IPS DF 4.7 (cell line): ENCODE measurements around the gene TXNRD1.
"Not testable (repeated sequence)": the region's sequence is repeated elsewhere in the genome, so short reads cannot be mapped to it uniquely, and the experiment has no call there.

Source experiments
- DNase-seq: peaks from one replicate; pipeline ENCODE4 v3.0.0-alpha.2; 2013; ENCODE audit warnings: low spot score; ENCODE audit errors: extremely low read depth

TXNRD1 gene

GRCh38 chr12:104369708-104370107, 154.1 kb downstream of the TXNRD1 start:
- DNase-seq, result no peak

- peak; percentile 87 for DNase-seq
Measured at GRCh38 chr12:104371043-104371870, 155.7 kb downstream of the TXNRD1 start.

- DNase-seq, result no peak
Measured at GRCh38 chr12:104372061-104372720, 156.6 kb downstream of the TXNRD1 start.

GRCh38 chr12:104372721-104373335, 157.2 kb downstream of the TXNRD1 start:
- no peak for DNase-seq

- no peak for DNase-seq
Measured at GRCh38 chr12:104374071-104374470, 158.5 kb downstream of the TXNRD1 start.

GRCh38 chr12:104374806-104375205, 159.2 kb downstream of the TXNRD1 start:
- no peak for DNase-seq

- no peak for DNase-seq
Measured at GRCh38 chr12:104375775-104376174, 160.2 kb downstream of the TXNRD1 start.

- no peak for DNase-seq
Measured at GRCh38 chr12:104376650-104377513, 161.3 kb downstream of the TXNRD1 start.

- no peak for DNase-seq
Measured at GRCh38 chr12:104377514-104377812, 161.9 kb downstream of the TXNRD1 start.

GRCh38 chr12:104378427-104378826, 162.8 kb downstream of the TXNRD1 start:
- DNase-seq, result no peak

- DNase-seq, result no peak
Measured at GRCh38 chr12:104381341-104381730, 165.8 kb downstream of the TXNRD1 start.

- peak; percentile 86 for DNase-seq
Measured at GRCh38 chr12:104381731-104382480, 166.3 kb downstream of the TXNRD1 start.

GRCh38 chr12:104384141-104384880, 168.7 kb downstream of the TXNRD1 start:
- no peak for DNase-seq

GRCh38 chr12:104385510-104385909, 169.9 kb downstream of the TXNRD1 start:
- no peak for DNase-seq

GRCh38 chr12:104386461-104386860, 170.9 kb downstream of the TXNRD1 start:
- no peak for DNase-seq

- DNase-seq, result no peak
Measured at GRCh38 chr12:104387190-104387589, 171.6 kb downstream of the TXNRD1 start.

- not testable (repeated sequence) for DNase-seq
Measured at GRCh38 chr12:104394086-104394485, 178.5 kb downstream of the TXNRD1 start.
